GM12878 (cell line): ENCODE measurements around the gene ABCA7. TPM values are rescaled to one million over a fixed set of nuclear protein-coding genes. Genes with fewer than 3 reads are reported as not detected.

Experiments used
- BRCA1 ChIP-seq: IDR thresholded peaks from 2 replicates; pipeline ENCODE4 v1.6.1; 2011; ENCODE audit warnings: low read depth, low read length, improper control_type of control experiment
- CEBPB ChIP-seq, 2 experiments: fragments of 150-350 bp in 1 of 2; IDR thresholded peaks; 2 replicates each; pipeline ENCODE4 v1.6.1; 2012 to 2014; ENCODE audit warnings: low read depth in 2 of 2, low read length in 2 of 2, borderline replicate concordance in 1 of 2, inconsistent platforms in 1 of 2
- DPF2 ChIP-seq: fragments of 450-650 bp; IDR thresholded peaks from 2 replicates; pipeline ENCODE4 v1.6.1; 2017; ENCODE audit warnings: mild to moderate bottlenecking
- EGR1 ChIP-seq, 2 experiments: IDR thresholded peaks; 1 replicate in 1 of 2; 2 replicates in 1 of 2; pipeline ENCODE4 v1.6.1; 2011 to 2012; ENCODE audit warnings: low read depth in 2 of 2, low read length in 2 of 2, borderline replicate concordance in 1 of 2, mild to moderate bottlenecking in 1 of 2, moderate library complexity in 1 of 2
- ETV6 ChIP-seq, 2 experiments: fragments of 450-650 bp in 1 of 2; IDR thresholded peaks in 1 of 2; conservative IDR thresholded peaks in 1 of 2; 2 replicates each; pipeline ENCODE4 v1.6.1; 2014; ENCODE audit warnings: antibody characterized with exemption in 1 of 2, borderline replicate concordance in 1 of 2, low read depth in 1 of 2, mild to moderate bottlenecking in 1 of 2, moderate library complexity in 1 of 2
- GATAD2B ChIP-seq: fragments of 450-650 bp; conservative IDR thresholded peaks from 2 replicates; pipeline ENCODE4 v1.6.1; 2017; ENCODE audit warnings: low read depth, mild to moderate bottlenecking, moderate library complexity
- HCFC1 ChIP-seq: fragments of 150-350 bp; IDR thresholded peaks from 2 replicates; pipeline ENCODE4 v1.6.1; 2014; ENCODE audit warnings: low read length
- IKZF1 ChIP-seq: fragments of 450-650 bp; conservative IDR thresholded peaks from 2 replicates; pipeline ENCODE4 v1.6.1; 2017; ENCODE audit warnings: antibody characterized with exemption, mild to moderate bottlenecking
- IRF5 ChIP-seq: fragments of 450-650 bp; IDR thresholded peaks from 2 replicates; pipeline ENCODE4 v1.6.1; 2017; ENCODE audit warnings: borderline replicate concordance
- LARP7 ChIP-seq: fragments of 450-650 bp; IDR thresholded peaks from 2 replicates; pipeline ENCODE4 v1.6.1; 2017; ENCODE audit warnings: mild to moderate bottlenecking
- MEF2B ChIP-seq: fragments of 450-650 bp; IDR thresholded peaks from 2 replicates; pipeline ENCODE4 v1.6.1; 2018; ENCODE audit warnings: mild to moderate bottlenecking, moderate library complexity; ENCODE audit not compliant: partially characterized antibody, poor library complexity, severe bottlenecking
- MTA3 ChIP-seq: IDR thresholded peaks from 2 replicates; pipeline ENCODE4 v1.6.1; 2012; ENCODE audit warnings: low read length, inconsistent platforms, borderline replicate concordance
- MXI1 ChIP-seq: fragments of 150-350 bp; IDR thresholded peaks from 2 replicates; pipeline ENCODE4 v1.6.1; 2011; ENCODE audit warnings: low read depth, mild to moderate bottlenecking, inconsistent platforms, low read length, improper control_type of control experiment
- NRF1 ChIP-seq: conservative IDR thresholded peaks from 2 replicates; pipeline ENCODE4 v1.6.1; 2011; ENCODE audit warnings: mild to moderate bottlenecking, low read depth, low read length, improper control_type of control experiment
- POU2F2 ChIP-seq: IDR thresholded peaks from 3 replicates; pipeline ENCODE4 v1.6.1; 2011; ENCODE audit warnings: low read depth, mild to moderate bottlenecking, low read length, borderline replicate concordance
- RB1 ChIP-seq: fragments of 450-650 bp; formaldehyde crosslinking; IDR thresholded peaks from 2 replicates; pipeline ENCODE4 v1.6.1; 2017; ENCODE audit warnings: mild to moderate bottlenecking, borderline replicate concordance
- RBBP5 ChIP-seq: fragments of 200-600 bp; sonication (generic); conservative IDR thresholded peaks from 2 replicates; pipeline ENCODE4 v1.6.1; 2016
- RELA ChIP-seq: fragments of 450-650 bp; IDR thresholded peaks from 2 replicates; pipeline ENCODE4 v1.8.0; 2014; ENCODE audit warnings: borderline replicate concordance; ENCODE audit not compliant: partially characterized antibody
- SMARCA5 ChIP-seq: fragments of 450-650 bp; IDR thresholded peaks from 2 replicates; pipeline ENCODE4 v1.6.1; 2017; ENCODE audit warnings: mild to moderate bottlenecking
- SMC3 ChIP-seq: IDR thresholded peaks from 2 replicates; pipeline ENCODE4 v1.6.1; 2011; ENCODE audit warnings: low read length, improper control_type of control experiment, borderline replicate concordance
- SP1 ChIP-seq: IDR thresholded peaks from one replicate; pipeline ENCODE4 v1.6.1; 2011; ENCODE audit warnings: low read depth, low read length
- STAT3 ChIP-seq: IDR thresholded peaks from 2 replicates; pipeline ENCODE4 v1.6.1; 2011; ENCODE audit warnings: low read depth, low read length, improper control_type of control experiment
- TCF3 ChIP-seq: IDR thresholded peaks from 2 replicates; pipeline ENCODE4 v1.6.1; 2012; ENCODE audit warnings: low read depth, mild to moderate bottlenecking, low read length, borderline replicate concordance; ENCODE audit not compliant: insufficient read depth
- ZBTB40 ChIP-seq: fragments of 450-650 bp; IDR thresholded peaks from 2 replicates; pipeline ENCODE4 v1.6.1; 2016; ENCODE audit warnings: mild to moderate bottlenecking, moderate library complexity, borderline replicate concordance
- ZNF622 ChIP-seq: fragments of 450-650 bp; IDR thresholded peaks from 2 replicates; pipeline ENCODE4 v1.6.1; 2017; ENCODE audit warnings: mild to moderate bottlenecking, inconsistent platforms
- polyA plus RNA-seq, 11 experiments: library from polyadenylated mRNA; depleted of rRNA in 4 of 11; unstranded in 6 of 11; stranded (reverse) in 5 of 11; fragments of >200 nt; fragmentation: Nextera tagmentation in 4 of 11; fragmentation: Illumina TruSeq in 1 of 11; extraction: Ambion mirVana in 4 of 11; extraction: Trizol in 1 of 11; gene quantifications; 1 replicate in 1 of 11; 2 replicates in 10 of 11; pipeline versions ENCODE4 v1.2.1 to v1.2.3, GENCODE V29; 2011 to 2016; ENCODE audit warnings: inconsistent platforms in 2 of 11, missing spikeins in 2 of 11, low read depth in 1 of 11
- total RNA-seq, 4 experiments: library from RNA; depleted of rRNA in 3 of 4; stranded (reverse); fragments of >200 nt in 3 of 4; fragmentation: Illumina TruSeq in 1 of 4; extraction: Trizol in 1 of 4; gene quantifications; 2 replicates each; pipeline versions ENCODE4 v1.2.1 to v1.2.3, GENCODE V29; 2013 to 2021
- TF ChIP-seq, protein P1 (sequence below): fragments of 450-650 bp; IDR thresholded peaks from 2 replicates; pipeline ENCODE4 v1.6.1; 2014; ENCODE audit warnings: mild to moderate bottlenecking

Gene ABCA7
- total and polyA plus RNA-seq, 10 of the 15 experiments (the other 5 are each of a cell fraction or from before 2014, with no cell fraction given) = 1.0 to 49.5 (median 14.8) TPM

GRCh38 chr19:1087813-1088415, 48.0 kb downstream of the ABCA7 start (continued):
- TF ChIP-seq ZBTB40 = no peak
- TF ChIP-seq SP1 = no peak
- TF ChIP-seq RELA = peak; percentile 24
- peak; percentile 77; the same call in 1 of the 2 replicates for TF ChIP-seq MTA3
- peak; percentile 51; the same call in 1 of the 2 replicates for TF ChIP-seq DPF2
- TF ChIP-seq EGR1 (IDR thresholded peaks at IDR 0.05; ENCODE audit: borderline replicate concordance in 1 of 2, low read depth in 2 of 2, low read length in 2 of 2) = peak in 1 of 2 experiments; percentile 3; a peak in 1 of 3 replicates
- TF ChIP-seq POU2F2 = peak; percentile 79; the same call in 2 of the 3 replicates
- TF ChIP-seq BRCA1 = no peak
- TF ChIP-seq STAT3 = no peak
- TF ChIP-seq ZNF622 = no peak
- TF ChIP-seq HCFC1 = no peak
- no peak for TF ChIP-seq SMARCA5
- no peak for TF ChIP-seq GATAD2B
- TF ChIP-seq MXI1 = 0 out of 2 replicates have a peak, but pooled peaks have one; percentile 16
- TF ChIP-seq SMC3 = no peak
- TF ChIP-seq LARP7 = no peak
- TF ChIP-seq TCF3 = no peak
- TF ChIP-seq NRF1 = no peak
- TF ChIP-seq, protein P1, sequence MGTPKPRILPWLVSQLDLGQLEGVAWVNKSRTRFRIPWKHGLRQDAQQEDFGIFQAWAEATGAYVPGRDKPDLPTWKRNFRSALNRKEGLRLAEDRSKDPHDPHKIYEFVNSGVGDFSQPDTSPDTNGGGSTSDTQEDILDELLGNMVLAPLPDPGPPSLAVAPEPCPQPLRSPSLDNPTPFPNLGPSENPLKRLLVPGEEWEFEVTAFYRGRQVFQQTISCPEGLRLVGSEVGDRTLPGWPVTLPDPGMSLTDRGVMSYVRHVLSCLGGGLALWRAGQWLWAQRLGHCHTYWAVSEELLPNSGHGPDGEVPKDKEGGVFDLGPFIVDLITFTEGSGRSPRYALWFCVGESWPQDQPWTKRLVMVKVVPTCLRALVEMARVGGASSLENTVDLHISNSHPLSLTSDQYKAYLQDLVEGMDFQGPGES = no peak
- no peak for TF ChIP-seq ETV6 (conservative IDR thresholded peaks at IDR 0.05 in 1 of 2, IDR thresholded peaks at IDR 0.05 in 1 of 2; ENCODE audit: borderline replicate concordance in 1 of 2, low read depth in 1 of 2)
- TF ChIP-seq IKZF1 = peak; percentile 68
- TF ChIP-seq RB1 = no peak
- TF ChIP-seq RBBP5 = no peak
- no peak for TF ChIP-seq CEBPB (IDR thresholded peaks at IDR 0.05; ENCODE audit: borderline replicate concordance in 1 of 2, low read depth in 2 of 2, low read length in 2 of 2)
- TF ChIP-seq MEF2B = no peak
- TF ChIP-seq IRF5 = no peak
